ENCODE results near the gene NAT16. TPM values are rescaled to one million over a fixed set of nuclear protein-coding genes. Genes with fewer than 3 reads are reported as not detected.

Gene NAT16
- total and polyA plus RNA-seq, 2 of the 13 experiments (the other 11 are each of a cell fraction or from before 2014, with no cell fraction given), result 0.04 TPM; not detected in 1

DNA sequence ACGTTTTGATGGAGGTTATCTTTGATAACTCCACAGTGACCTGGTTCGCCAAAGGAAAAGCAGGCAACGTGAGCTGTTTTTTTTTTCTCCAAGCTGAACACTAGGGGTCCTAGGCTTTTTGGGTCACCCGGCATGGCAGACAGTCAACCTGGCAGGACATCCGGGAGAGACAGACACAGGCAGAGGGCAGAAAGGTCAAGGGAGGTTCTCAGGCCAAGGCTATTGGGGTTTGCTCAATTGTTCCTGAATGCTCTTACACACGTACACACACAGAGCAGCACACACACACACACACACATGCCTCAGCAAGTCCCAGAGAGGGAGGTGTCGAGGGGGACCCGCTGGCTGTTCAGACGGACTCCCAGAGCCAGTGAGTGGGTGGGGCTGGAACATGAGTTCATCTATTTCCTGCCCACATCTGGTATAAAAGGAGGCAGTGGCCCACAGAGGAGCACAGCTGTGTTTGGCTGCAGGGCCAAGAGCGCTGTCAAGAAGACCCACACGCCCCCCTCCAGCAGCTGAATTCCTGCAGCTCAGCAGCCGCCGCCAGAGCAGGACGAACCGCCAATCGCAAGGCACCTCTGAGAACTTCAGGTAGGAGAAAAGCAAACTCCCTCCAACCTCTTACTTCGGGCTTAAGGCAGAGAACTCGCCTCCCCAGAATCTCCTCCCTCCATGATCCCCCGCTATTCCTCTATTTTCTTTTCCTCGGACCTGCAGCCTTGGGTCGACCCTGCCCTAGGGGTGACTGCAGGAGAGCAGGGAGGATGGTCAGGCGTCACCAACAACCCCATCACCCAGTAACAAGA is 53.2 kb downstream of the NAT16 start, which contains the start of gene SERPINE1 (continued):
- TF ChIP-seq ZNF558 (CRISPR knock-in tag; IDR thresholded peaks at IDR 0.05; ENCODE audit: borderline replicate concordance) (no peak), GATA4 (IDR thresholded peaks at IDR 0.05; ENCODE audit: borderline replicate concordance, low read depth) (no peak; the same call in 1 of the 2 replicates), ZNF781 (CRISPR knock-in tag; IDR thresholded peaks at IDR 0.05; ENCODE audit: borderline replicate concordance, not compliant biosample characterization) (peak; percentile 4), CBX1 (IDR thresholded peaks at IDR 0.05; ENCODE audit: low read depth) (peak; percentile 97), MLLT10 (CRISPR knock-in tag; IDR thresholded peaks at IDR 0.05) (no peak), NKX3-1 (CRISPR knock-in tag; IDR thresholded peaks at IDR 0.05) (0 out of 2 replicates have a peak, but pooled peaks have one; percentile 64), ZNF563 (CRISPR knock-in tag; IDR thresholded peaks at IDR 0.05) (0 out of 2 replicates have a peak, but pooled peaks have one; percentile 28), CC2D1A (CRISPR knock-in tag; IDR thresholded peaks at IDR 0.05) (no peak), ZNF121 (CRISPR knock-in tag; IDR thresholded peaks at IDR 0.05) (no peak; the same call in none of the 2 replicates), HOXA3 (CRISPR knock-in tag; IDR thresholded peaks at IDR 0.05) (peak; percentile 89), ATF7-NPFF (CRISPR knock-in tag; IDR thresholded peaks at IDR 0.05; ENCODE audit: low read depth) (peak; percentile 83), NAIF1 (CRISPR knock-in tag; IDR thresholded peaks at IDR 0.05; ENCODE audit: borderline replicate concordance) (no peak), ATM (IDR thresholded peaks at IDR 0.05; ENCODE audit: borderline replicate concordance) (no peak), ZSCAN29 (CRISPR knock-in tag; conservative IDR thresholded peaks at IDR 0.05) (peak; percentile 76; the same call in 1 of the 2 replicates), NFKBIZ (CRISPR knock-in tag; IDR thresholded peaks at IDR 0.05) (no peak)
- TF ChIP-seq, protein P1, sequence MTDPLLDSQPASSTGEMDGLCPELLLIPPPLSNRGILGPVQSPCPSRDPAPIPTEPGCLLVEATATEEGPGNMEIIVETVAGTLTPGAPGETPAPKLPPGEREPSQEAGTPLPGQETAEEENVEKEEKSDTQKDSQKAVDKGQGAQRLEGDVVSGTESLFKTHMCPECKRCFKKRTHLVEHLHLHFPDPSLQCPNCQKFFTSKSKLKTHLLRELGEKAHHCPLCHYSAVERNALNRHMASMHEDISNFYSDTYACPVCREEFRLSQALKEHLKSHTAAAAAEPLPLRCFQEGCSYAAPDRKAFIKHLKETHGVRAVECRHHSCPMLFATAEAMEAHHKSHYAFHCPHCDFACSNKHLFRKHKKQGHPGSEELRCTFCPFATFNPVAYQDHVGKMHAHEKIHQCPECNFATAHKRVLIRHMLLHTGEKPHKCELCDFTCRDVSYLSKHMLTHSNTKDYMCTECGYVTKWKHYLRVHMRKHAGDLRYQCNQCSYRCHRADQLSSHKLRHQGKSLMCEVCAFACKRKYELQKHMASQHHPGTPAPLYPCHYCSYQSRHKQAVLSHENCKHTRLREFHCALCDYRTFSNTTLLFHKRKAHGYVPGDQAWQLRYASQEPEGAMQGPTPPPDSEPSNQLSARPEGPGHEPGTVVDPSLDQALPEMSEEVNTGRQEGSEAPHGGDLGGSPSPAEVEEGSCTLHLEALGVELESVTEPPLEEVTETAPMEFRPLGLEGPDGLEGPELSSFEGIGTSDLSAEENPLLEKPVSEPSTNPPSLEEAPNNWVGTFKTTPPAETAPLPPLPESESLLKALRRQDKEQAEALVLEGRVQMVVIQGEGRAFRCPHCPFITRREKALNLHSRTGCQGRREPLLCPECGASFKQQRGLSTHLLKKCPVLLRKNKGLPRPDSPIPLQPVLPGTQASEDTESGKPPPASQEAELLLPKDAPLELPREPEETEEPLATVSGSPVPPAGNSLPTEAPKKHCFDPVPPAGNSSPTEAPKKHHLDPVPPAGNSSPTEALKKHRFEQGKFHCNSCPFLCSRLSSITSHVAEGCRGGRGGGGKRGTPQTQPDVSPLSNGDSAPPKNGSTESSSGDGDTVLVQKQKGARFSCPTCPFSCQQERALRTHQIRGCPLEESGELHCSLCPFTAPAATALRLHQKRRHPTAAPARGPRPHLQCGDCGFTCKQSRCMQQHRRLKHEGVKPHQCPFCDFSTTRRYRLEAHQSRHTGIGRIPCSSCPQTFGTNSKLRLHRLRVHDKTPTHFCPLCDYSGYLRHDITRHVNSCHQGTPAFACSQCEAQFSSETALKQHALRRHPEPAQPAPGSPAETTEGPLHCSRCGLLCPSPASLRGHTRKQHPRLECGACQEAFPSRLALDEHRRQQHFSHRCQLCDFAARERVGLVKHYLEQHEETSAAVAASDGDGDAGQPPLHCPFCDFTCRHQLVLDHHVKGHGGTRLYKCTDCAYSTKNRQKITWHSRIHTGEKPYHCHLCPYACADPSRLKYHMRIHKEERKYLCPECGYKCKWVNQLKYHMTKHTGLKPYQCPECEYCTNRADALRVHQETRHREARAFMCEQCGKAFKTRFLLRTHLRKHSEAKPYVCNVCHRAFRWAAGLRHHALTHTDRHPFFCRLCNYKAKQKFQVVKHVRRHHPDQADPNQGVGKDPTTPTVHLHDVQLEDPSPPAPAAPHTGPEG (CRISPR knock-in tag; IDR thresholded peaks at IDR 0.05), result no peak; the same call in 1 of the 2 replicates
- TF ChIP-seq, protein P2, sequence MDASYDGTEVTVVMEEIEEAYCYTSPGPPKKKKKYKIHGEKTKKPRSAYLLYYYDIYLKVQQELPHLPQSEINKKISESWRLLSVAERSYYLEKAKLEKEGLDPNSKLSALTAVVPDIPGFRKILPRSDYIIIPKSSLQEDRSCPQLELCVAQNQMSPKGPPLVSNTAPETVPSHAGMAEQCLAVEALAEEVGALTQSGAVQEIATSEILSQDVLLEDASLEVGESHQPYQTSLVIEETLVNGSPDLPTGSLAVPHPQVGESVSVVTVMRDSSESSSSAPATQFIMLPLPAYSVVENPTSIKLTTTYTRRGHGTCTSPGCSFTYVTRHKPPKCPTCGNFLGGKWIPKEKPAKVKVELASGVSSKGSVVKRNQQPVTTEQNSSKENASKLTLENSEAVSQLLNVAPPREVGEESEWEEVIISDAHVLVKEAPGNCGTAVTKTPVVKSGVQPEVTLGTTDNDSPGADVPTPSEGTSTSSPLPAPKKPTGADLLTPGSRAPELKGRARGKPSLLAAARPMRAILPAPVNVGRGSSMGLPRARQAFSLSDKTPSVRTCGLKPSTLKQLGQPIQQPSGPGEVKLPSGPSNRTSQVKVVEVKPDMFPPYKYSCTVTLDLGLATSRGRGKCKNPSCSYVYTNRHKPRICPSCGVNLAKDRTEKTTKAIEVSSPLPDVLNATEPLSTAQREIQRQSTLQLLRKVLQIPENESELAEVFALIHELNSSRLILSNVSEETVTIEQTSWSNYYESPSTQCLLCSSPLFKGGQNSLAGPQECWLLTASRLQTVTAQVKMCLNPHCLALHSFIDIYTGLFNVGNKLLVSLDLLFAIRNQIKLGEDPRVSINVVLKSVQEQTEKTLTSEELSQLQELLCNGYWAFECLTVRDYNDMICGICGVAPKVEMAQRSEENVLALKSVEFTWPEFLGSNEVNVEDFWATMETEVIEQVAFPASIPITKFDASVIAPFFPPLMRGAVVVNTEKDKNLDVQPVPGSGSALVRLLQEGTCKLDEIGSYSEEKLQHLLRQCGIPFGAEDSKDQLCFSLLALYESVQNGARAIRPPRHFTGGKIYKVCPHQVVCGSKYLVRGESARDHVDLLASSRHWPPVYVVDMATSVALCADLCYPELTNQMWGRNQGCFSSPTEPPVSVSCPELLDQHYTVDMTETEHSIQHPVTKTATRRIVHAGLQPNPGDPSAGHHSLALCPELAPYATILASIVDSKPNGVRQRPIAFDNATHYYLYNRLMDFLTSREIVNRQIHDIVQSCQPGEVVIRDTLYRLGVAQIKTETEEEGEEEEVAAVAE (CRISPR knock-in tag; IDR thresholded peaks at IDR 0.05; ENCODE audit: borderline replicate concordance), result no peak
- TF ChIP-seq, protein P3, sequence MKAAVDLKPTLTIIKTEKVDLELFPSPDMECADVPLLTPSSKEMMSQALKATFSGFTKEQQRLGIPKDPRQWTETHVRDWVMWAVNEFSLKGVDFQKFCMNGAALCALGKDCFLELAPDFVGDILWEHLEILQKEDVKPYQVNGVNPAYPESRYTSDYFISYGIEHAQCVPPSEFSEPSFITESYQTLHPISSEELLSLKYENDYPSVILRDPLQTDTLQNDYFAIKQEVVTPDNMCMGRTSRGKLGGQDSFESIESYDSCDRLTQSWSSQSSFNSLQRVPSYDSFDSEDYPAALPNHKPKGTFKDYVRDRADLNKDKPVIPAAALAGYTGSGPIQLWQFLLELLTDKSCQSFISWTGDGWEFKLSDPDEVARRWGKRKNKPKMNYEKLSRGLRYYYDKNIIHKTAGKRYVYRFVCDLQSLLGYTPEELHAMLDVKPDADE (CRISPR knock-in tag; IDR thresholded peaks at IDR 0.05), result no peak
